HL-60 (cell line): Measurements from ENCODE around the gene ZFP92.

ENCODE experiments used
- DNase-seq, 2 experiments: peaks; one replicate each; pipeline ENCODE4 v3.0.0-alpha.2; 2010 to 2020; ENCODE audit warnings: low read depth in 1 of 2, low spot score in 1 of 2
- H3K27ac ChIP-seq: fragments of 250-450 bp; sonication (Bioruptor Pico); replicated peaks from 2 replicates; pipeline ENCODE4 v1.5.1; 2020; ENCODE audit warnings: mild to moderate bottlenecking, moderate library complexity
- H3K27me3 ChIP-seq: fragments of 250-450 bp; sonication (Bioruptor Pico); 2 replicates; pipeline ENCODE4 v1.5.1; 2021; ENCODE audit warnings: mild to moderate bottlenecking, moderate library complexity; ENCODE audit not compliant: insufficient read depth, poor library complexity, severe bottlenecking
- H3K4me3 ChIP-seq: replicated peaks from 2 replicates; pipeline ENCODE4 v1.5.1; 2011; ENCODE audit warnings: mild to moderate bottlenecking, control low read depth, low read length; ENCODE audit not compliant: insufficient read depth
- CTCF ChIP-seq: IDR thresholded peaks from one replicate; pipeline ENCODE4 v1.5.1; 2011; ENCODE audit warnings: low read length, control low read depth, inconsistent platforms; ENCODE audit not compliant: insufficient read depth
- GABPA ChIP-seq: IDR thresholded peaks from 2 replicates; pipeline ENCODE4 v1.6.1; 2012; ENCODE audit warnings: low read depth
- POLR2AphosphoS5 ChIP-seq: IDR thresholded peaks from 2 replicates; pipeline ENCODE4 v1.6.1; 2012; ENCODE audit warnings: low read depth
- REST ChIP-seq: IDR thresholded peaks from 2 replicates; pipeline ENCODE4 v1.6.1; 2012; ENCODE audit warnings: low read depth; ENCODE audit not compliant: insufficient replicate concordance
- SPI1 ChIP-seq: IDR thresholded peaks from 2 replicates; pipeline ENCODE4 v1.6.1; 2012; ENCODE audit warnings: low read depth, mild to moderate bottlenecking, borderline replicate concordance

ZFP92 gene

GRCh38 chrX:153443476-153444332 is 32.4 kb downstream of the ZFP92 start:
- no peak for TF ChIP-seq POLR2AphosphoS5
- TF ChIP-seq REST, result no peak
- no peak for TF ChIP-seq SPI1
- TF ChIP-seq GABPA, result no peak
- no peak for TF ChIP-seq CTCF
- no peak overlapping the region for H3K27ac ChIP-seq
- H3K27me3 ChIP-seq, result no peaks in the 10 kb centered on the region
- no peak for DNase-seq
- H3K4me3 ChIP-seq, result no peak overlapping the region

GRCh38 chrX:153444333-153445011 is 33.2 kb downstream of the ZFP92 start:
- no peaks in the 10 kb centered on the region for H3K27me3 ChIP-seq
- no peak overlapping the region for H3K4me3 ChIP-seq
- no peak overlapping the region for H3K27ac ChIP-seq
- TF ChIP-seq POLR2AphosphoS5, result no peak
- TF ChIP-seq SPI1, result no peak
- no peak for TF ChIP-seq CTCF
- no peak for TF ChIP-seq REST
- TF ChIP-seq GABPA, result no peak
- no peak for DNase-seq

GRCh38 chrX:153445106-153445855 is 34.0 kb downstream of the ZFP92 start:
- H3K27ac ChIP-seq, result no peak overlapping the region
- no peak for TF ChIP-seq CTCF
- TF ChIP-seq POLR2AphosphoS5, result no peak
- no peak for TF ChIP-seq REST
- TF ChIP-seq GABPA, result no peak
- no peak for TF ChIP-seq SPI1
- no peaks in the 10 kb centered on the region for H3K27me3 ChIP-seq
- H3K4me3 ChIP-seq, result no peak overlapping the region
- DNase-seq, result no peak
